Lower lobe of right lung (tissue), 2 donors: Measurements from ENCODE around the gene ATP2C2. TPM values are rescaled to one million over a fixed set of nuclear protein-coding genes. Genes with fewer than 3 reads are reported as not detected.

Source experiments
- ATAC-seq, 2 donors: fragments of 200-7000 bp; cut with Tn5 transposase; one replicate each; pipeline ENCODE4 v1.9.1; 2020 to 2022; ENCODE audit warnings: mild to moderate bottlenecking in 2 of 2, moderate library complexity in 2 of 2
- DNase-seq: peaks from one replicate; pipeline ENCODE4 v3.0.0-alpha.2; 2020
- H3K27ac ChIP-seq: fragments of 200-600 bp; one replicate; pipeline ENCODE4 v1.8.0; 2022
- H3K27me3 ChIP-seq: fragments of 200-600 bp; one replicate; pipeline ENCODE4 v1.8.0; 2022; ENCODE audit warnings: low read depth
- H3K36me3 ChIP-seq: fragments of 200-600 bp; one replicate; pipeline ENCODE4 v1.8.0; 2022; ENCODE audit warnings: mild to moderate bottlenecking
- H3K4me1 ChIP-seq: fragments of 200-600 bp; one replicate; pipeline ENCODE4 v1.8.0; 2022
- H3K4me3 ChIP-seq: fragments of 200-600 bp; one replicate; pipeline ENCODE4 v1.8.0; 2022; ENCODE audit warnings: mild to moderate bottlenecking
- H3K9me3 ChIP-seq: fragments of 200-600 bp; one replicate; pipeline ENCODE4 v1.8.0; 2022
- intact Hi-C: fragments of 100-400 bp; cut with DNase I; formaldehyde crosslinking; loops from one replicate; pipeline ENCODE4 v1.11.0; 2022
- total RNA-seq: library from RNA; stranded (reverse); fragmentation: NEBNext Ultra II Directional; extraction: Animal tissue kit (Norgen Biotek cat#: 25700); gene quantifications from one replicate; pipeline ENCODE4 v1.2.1, GENCODE V29; 2021
- TF ChIP-seq, protein P1 (sequence below): fragments of 200-600 bp; IDR thresholded peaks from one replicate; pipeline ENCODE4 v1.8.0; 2022; ENCODE audit warnings: antibody characterized with exemption, mild to moderate bottlenecking
- donor health status: DM: no; HTN: yes; CAD: no; lungs with severe emphysema.

Gene ATP2C2
- total RNA-seq, 1 donor from 2014 or later, result 56.2 TPM

DNA sequence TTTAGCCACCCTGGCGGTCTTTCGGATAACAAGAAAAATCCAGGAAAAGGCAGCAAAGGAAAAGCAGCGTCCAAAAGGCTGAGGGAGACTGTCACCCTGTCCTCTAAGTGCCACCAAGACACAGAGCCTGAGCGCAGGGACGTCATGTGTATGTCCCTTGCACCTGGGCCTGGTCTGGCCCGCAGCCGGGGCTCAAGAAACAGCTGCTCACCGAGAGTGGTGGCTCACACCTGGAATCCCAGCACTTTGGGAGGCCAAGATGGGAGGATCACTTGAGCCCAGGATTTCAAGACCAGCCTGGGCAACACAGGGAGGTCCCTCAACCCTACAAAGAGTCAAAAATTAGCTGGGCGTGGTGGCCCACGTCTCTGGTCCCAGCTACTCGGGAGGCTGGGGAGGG is 145.3 kb downstream of the ATP2C2 start:
- ATAC-seq (no peak), DNase-seq (no peak)
- H3K27me3 ChIP-seq, result no peaks in the 10 kb centered on the region
- H3K27ac ChIP-seq, result no peak overlapping the region
- no peaks in the 10 kb centered on the region for H3K36me3 ChIP-seq
- H3K4me1 ChIP-seq, result peaks cover 8% of the 10 kb centered on the region
- intact Hi-C loops, result loop anchor here (5.0 kb wide), 2 partner anchors 109 to 214 kb away; no protein-coding TSS in a partner anchor
- TF ChIP-seq, protein P1, sequence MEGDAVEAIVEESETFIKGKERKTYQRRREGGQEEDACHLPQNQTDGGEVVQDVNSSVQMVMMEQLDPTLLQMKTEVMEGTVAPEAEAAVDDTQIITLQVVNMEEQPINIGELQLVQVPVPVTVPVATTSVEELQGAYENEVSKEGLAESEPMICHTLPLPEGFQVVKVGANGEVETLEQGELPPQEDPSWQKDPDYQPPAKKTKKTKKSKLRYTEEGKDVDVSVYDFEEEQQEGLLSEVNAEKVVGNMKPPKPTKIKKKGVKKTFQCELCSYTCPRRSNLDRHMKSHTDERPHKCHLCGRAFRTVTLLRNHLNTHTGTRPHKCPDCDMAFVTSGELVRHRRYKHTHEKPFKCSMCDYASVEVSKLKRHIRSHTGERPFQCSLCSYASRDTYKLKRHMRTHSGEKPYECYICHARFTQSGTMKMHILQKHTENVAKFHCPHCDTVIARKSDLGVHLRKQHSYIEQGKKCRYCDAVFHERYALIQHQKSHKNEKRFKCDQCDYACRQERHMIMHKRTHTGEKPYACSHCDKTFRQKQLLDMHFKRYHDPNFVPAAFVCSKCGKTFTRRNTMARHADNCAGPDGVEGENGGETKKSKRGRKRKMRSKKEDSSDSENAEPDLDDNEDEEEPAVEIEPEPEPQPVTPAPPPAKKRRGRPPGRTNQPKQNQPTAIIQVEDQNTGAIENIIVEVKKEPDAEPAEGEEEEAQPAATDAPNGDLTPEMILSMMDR, result no peak
- H3K9me3 ChIP-seq, result no peaks in the 10 kb centered on the region
- no peak overlapping the region for H3K4me3 ChIP-seq

Other genes with a start within 250 kb of the ATP2C2 start
- 22.5 TPM for gene HSDL1, start 223.4 kb upstream of the ATP2C2 start, total RNA-seq
- gene DNAAF1, start 223.2 kb upstream of the ATP2C2 start, total RNA-seq, result 18.8 TPM
- gene TAF1C, start 181.5 kb upstream of the ATP2C2 start, total RNA-seq, result 60.6 TPM
- not detected for gene ADAD2, start 177.4 kb upstream of the ATP2C2 start, total RNA-seq
- gene KCNG4, start 128.5 kb upstream of the ATP2C2 start, total RNA-seq, result not detected
- 18.0 TPM for gene WFDC1, start 73.7 kb upstream of the ATP2C2 start, total RNA-seq
- gene MEAK7, start 136.1 kb downstream of the ATP2C2 start, total RNA-seq, result 13.0 TPM
- 221 TPM for gene COTL1, start 249.5 kb downstream of the ATP2C2 start, total RNA-seq